Ramos (cell line): ENCODE measurements around the gene DAND5.

Experiments used
- in situ Hi-C: fragments of 300-500 bp; cut with MboI; formaldehyde crosslinking; loops from one replicate; pipeline ENCODE4 v1.14.3; 2022; ENCODE audit warnings: low sequenced_read_pairs; ENCODE audit not compliant: unreplicated experiment

The DAND5 gene

DNA sequence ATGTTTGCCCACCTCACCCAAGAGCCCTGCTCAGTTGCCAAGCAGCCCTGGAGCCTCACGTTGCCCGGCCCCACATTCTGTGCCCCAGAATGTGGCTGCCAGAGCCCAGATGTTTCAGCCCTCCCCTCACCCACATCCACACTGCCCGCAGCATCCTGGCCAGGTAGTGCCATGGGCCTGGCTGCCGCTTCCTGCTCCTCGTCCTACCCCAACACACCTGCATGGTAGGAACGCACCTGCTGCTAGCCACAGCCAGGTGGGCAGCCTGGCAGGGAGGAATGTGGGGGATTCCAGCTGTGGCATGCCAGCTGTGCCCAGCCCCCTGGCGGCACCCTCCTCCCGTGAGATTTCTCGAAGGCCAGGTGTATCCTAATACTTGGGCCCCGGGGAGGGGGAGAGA, 18.4 kb downstream of the DAND5 start:
- in situ Hi-C loops: no loop called here

DNA sequence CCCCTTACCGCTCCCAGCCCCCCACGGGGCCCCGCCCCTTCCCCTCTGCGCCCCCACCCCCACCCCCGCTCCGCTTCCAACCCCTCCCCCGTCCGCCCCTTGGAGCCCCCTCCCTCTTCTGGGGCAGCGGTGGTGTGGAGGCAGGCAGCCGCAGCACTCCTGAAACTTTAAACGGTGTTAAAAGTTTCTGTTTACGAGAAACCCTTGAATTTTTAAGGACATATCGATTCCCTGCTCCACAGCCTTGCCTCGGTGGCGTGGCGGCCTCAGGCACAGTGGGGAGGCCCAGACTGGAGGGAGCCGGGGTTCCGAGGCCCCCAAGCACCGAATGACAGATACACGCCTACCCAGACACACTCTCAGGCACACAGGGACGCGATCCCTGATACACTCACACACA, 21.1 kb downstream of the DAND5 start:
- in situ Hi-C loops: no loop called here

DNA sequence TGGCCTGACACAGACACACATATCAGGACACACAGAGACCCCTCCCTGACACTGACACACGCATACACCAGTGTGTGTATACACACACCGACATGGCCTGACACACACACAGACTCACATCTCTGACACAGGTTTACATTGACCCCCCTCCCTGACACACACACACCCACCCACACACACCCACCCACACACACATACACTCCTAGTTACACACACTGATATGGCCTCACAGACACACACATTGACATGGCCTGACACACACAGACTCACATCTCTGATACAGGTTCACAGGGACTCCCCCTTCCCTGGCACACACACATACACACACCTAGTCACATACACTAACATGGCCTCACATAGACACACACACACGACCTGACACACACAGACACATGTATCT, 21.5 kb downstream of the DAND5 start:
- in situ Hi-C loops: no loop called here

DNA sequence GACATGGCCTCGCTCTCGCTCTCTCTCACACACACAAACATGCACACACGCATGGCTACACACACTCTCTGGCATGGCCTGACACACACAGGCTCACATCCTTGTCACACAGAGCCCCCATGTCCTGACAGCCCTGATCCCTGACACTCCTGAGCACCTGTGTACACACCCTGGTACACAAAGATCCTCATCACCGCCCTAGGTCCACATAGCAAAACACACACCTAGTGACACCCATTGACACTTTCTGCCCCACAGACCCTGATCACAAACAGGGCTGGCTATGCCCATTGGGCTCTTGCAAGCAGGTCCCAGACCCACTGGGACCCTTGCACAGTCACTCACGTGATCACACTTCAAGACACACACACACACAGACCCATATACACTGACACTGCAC, 21.9 kb downstream of the DAND5 start:
- in situ Hi-C loops: no loop called here

- in situ Hi-C loops: no loop called here
These were observed 23.4 kb downstream of the DAND5 start for GRCh38 chr19:12992729-12993128.

DNA sequence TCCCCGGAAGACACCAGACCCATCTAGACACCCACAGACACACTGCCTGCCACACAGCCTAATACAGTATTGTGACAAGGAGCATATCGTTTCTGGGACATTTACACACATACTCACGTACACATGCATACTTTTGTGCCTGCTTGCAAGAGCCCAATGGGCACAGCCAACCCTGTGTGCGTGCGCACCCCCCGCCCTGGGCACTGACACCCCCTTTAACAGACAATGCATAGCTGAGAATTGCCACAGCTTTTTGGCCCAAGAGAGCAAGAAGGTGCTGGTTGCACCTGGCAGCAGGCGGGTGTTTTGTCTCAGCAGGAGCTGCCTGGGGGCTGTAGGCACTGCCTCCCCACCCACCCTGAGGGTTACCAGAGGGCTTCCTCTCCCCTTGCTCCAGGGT, 24.2 kb downstream of the DAND5 start:
- in situ Hi-C loops: no loop called here

DNA sequence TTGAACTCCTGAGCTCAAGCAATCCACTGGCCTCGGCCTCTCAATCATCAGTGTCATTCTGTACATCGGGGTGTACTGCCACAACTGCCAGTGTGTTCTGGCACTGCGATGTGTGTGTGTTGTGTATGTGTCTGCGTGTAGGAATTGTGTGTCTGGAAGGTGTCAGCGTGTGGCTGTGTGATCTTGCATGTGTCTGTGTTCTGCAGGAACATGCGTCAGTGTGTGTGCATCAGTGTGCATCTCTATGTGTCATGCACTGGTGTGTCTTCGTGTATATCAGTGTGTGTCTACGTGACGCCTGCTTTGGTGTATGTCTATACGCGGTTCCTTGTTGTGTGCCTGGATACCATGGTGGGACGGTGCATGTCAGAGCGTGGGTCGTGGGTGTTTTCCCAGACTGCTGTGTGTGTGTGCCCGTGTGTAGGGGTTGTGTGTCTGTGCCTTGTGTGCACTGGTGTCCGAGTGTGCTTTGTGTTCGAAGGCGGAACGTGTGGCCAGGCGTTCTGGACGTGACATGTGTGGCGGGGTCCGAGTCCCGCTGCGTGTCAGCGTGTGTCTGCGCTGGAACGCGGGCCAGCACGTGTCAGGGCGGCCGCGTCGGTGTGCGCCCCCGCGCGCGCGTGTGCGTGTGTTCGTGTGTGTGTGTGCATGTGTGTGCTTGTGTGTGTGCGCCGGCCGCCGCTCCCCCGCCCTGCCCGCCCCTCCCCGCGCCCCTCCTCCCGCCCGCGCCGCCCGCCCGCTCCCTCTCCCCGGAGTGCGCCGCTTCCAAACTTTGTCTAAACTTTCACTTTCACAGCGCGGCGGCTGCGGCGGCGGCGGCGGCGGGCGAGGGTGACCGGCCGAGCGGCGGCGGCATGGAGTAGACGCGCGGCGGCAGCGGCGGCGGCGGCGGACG, 25.6 kb downstream of the DAND5 start, which contains the start of gene NFIX:
NFIX (plus strand) TSS at position 775 of the 895 bp plus-strand sequence. CDS start 363 bp downstream, outside the sequence.
- in situ Hi-C loops: no loop called here

- in situ Hi-C loops: no loop called here
These were observed 26.4 kb downstream of the DAND5 start for GRCh38 chr19:12995596-12996405.

DNA sequence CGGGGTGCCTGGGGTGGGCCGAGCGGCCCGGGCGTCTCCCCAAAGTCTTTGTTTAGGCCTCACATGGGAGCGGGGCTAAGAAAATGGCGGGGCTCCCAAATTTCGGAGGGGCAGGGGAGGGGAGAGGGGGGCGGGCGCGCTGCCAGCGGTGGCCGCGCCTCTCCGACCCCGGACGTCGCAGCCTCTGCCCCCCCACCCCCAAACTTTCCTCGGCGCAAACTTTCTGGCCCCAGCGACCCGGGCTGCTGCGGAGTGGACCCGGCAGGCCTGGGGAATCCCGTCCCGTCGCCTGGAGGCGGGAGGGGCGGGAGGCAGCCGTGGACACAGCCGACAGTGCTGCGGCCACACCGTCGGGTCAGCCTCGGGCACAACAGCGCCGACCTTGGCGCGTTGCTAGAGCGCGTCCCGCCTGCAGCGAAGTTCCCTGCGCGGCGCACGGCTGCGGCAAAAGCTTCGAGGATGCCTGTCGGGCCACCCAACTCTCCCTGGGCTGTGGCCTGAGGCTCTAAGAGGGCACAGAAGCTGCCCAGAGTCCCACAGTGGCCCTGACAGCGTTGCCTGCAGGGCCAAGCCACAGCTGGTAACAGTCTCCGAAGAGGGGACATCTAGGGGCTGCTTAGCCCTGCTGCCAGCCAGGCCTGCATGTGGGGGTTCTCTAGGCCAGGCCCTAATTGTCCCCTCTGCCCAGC, 27.2 kb downstream of the DAND5 start:
- in situ Hi-C loops: no loop called here

- in situ Hi-C loops: no loop called here
These were observed 28.0 kb downstream of the DAND5 start for GRCh38 chr19:12997179-12997966.

GRCh38 chr19:12997967-12998940, 28.9 kb downstream of the DAND5 start:
- in situ Hi-C loops: no loop called here

DNA sequence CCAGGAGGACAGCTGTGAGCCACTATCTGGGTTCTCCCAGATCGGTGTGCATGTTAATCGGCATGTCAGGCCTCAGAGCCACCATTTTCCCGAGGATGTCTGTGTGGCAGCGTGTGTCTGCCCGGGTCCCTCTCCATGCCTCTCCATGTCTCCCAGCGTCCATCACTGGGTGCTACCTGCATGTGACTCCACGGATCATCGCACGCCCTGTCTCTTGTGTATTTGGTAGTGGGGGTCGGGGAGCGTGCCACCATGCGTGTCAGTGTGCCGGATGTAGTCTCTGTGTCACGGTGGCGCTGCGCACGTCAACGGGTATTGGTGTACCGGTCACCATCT, 31.8 kb downstream of the DAND5 start:
- in situ Hi-C loops: no loop called here

GRCh38 chr19:13001502-13002165, 32.3 kb downstream of the DAND5 start:
- in situ Hi-C loops: no loop called here

DNA sequence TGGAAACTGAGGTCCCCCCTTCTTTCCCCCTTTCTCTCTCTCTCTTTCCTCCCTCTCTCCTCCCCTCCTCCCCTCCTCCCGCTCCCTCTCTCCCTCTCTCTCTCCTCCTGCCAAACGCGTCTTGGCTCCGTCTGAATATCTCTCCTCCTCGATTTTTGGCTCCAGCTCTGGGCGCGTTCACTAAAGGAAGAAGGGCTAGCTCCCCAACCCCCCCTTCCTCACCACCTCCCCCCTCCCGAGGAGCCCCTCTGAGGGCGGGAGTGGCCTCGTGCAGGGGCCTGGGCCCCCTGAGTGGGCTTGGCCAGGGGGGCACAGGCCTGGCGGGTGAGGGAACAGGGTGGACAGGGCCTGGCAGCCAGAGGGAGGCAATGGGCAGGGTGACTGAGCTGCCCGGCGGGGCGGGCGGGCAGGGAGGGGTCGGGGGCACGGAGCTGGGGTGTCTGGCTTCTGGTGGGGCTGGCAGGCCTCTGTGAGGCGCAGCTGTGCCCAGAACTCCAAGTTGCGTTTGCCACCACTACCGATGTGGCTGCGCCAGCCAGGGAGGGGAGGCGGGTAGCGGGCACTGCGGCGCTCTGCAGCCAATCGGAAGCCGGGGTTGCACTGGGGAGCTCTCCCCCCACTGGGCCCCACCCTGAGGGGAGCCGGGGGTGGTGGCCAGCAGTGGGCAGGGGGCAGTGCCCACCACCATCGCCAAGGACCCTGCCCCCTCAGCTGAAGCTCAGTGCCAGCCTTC, 33.0 kb downstream of the DAND5 start:
- in situ Hi-C loops: no loop called here

DNA sequence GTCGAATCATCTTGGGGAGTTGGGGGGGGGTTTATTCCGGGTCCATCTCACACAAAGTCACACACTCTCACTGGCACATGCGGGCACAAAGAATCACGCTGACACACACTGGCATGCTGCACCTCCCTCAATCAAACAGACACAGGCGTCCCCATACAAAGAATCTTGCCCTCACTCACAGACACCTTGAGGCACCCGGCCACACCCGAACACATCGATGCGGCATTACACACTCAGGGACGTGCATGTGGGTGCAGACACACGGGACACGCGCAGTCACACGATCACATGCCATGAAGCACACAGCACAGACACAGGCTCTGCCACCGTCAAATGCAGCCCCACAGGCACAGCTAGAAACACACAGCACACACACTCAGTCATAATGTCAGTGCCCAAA, 33.7 kb downstream of the DAND5 start:
- in situ Hi-C loops: no loop called here

DNA sequence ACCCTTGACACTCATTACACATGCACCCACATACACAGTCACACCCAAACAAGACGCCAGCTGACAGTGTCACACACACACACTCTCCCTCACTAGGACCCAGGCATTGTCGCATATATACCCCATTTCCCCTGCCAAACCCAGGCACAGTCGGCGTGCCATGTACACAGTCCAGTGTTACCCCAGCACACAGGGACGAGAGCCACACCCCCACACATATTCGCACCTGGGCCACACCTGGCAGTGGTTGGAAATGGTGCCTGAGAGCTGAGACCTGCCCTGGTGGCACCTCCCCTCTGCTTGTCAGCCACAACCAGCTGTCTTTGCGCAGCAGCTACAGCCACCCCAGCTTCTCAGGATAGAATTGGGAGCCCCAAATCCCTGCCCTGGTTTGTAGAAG, 34.9 kb downstream of the DAND5 start:
- in situ Hi-C loops: no loop called here

- in situ Hi-C loops: no loop called here
These were observed 35.9 kb downstream of the DAND5 start for GRCh38 chr19:13005253-13005652.

GRCh38 chr19:13005861-13006370, 36.5 kb downstream of the DAND5 start:
- in situ Hi-C loops: no loop called here
